Kidney epithelial cell (primary cell): ENCODE data around the gene TBX1. TPM values are rescaled to one million over a fixed set of nuclear protein-coding genes. Genes with fewer than 3 reads are reported as not detected.

Experiments used
- DNase-seq: peaks from one replicate; pipeline ENCODE4 v3.0.0-alpha.2; 2010; ENCODE audit warnings: low read depth
- H3K27me3 ChIP-seq: 2 replicates; pipeline ENCODE4 v1.6.0; 2011; ENCODE audit warnings: low read length; ENCODE audit not compliant: control insufficient read depth, insufficient read depth
- H3K36me3 ChIP-seq: 2 replicates; pipeline ENCODE4 v1.5.1; 2011; ENCODE audit warnings: low read length; ENCODE audit not compliant: control insufficient read depth, insufficient read depth
- H3K4me3 ChIP-seq: 2 replicates; pipeline ENCODE4 v1.5.1; 2011; ENCODE audit warnings: low read depth, mild to moderate bottlenecking, control low read depth, low read length
- CTCF ChIP-seq: IDR thresholded peaks from 2 replicates; pipeline ENCODE4 v1.5.1; 2011; ENCODE audit warnings: mild to moderate bottlenecking, moderate library complexity, low read length, control low read depth, inconsistent platforms; ENCODE audit not compliant: insufficient read depth, poor library complexity, severe bottlenecking
- total RNA-seq: library from RNA; depleted of rRNA; stranded (reverse); fragments of >200 nt; gene quantifications from 2 replicates; pipeline ENCODE4 v1.2.3, GENCODE V29; 2015

Gene TBX1
- total RNA-seq, 1 donor from 2014 or later: not detected

- DNase-seq: no peak
- peaks cover 69% of the 10 kb centered on the region for H3K27me3 ChIP-seq
- H3K36me3 ChIP-seq: no peaks in the 10 kb centered on the region
- no peak overlapping the region for H3K4me3 ChIP-seq
- no peak for TF ChIP-seq CTCF
These were observed 24.7 kb upstream of the TBX1 start for GRCh38 chr22:19735665-19736510.

DNA sequence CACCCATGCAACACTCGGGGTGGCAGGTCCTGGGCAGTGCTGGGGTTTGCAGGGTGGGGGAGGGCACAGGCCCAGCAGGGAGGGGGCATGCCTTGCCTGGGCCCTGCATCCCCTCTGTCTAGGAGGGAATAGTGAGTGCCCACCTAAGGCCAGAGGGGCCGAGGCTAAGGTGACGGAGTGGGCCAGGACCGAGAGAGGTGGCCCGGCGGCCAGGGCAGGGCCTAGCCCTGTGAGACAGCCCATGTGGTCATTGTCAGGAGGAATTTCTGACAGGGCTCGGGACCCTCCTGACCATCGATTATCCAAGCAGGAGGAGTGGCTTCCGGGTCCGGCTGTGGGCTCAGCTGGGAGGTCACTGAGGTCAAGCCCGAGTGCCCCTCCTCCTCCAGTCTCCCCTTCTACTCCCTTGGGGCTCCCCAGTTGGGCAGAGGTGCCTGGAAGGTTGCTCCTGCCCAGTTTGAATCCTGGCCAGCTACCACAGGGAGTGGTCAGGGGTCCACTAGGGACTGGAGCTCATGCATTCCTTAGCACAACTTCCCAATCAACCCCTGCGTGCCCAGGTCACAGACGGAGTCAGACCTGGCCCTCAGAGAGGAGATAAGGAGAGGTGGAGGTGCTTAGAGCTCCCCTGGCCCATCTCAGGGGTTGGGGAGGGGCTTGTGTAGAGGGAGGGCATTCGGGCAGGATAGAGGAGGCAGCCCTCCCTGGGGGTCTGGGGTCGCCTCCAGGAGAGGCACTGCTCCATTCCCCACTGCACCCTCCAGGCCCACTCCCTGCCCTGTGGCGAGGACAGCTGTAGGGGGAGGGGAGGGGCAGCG is 22.5 kb upstream of the TBX1 start:
- DNase-seq: no peak
- H3K4me3 ChIP-seq: no peak overlapping the region
- TF ChIP-seq CTCF: no peak
- peaks cover 59% of the 10 kb centered on the region for H3K27me3 ChIP-seq
- no peaks in the 10 kb centered on the region for H3K36me3 ChIP-seq

DNA sequence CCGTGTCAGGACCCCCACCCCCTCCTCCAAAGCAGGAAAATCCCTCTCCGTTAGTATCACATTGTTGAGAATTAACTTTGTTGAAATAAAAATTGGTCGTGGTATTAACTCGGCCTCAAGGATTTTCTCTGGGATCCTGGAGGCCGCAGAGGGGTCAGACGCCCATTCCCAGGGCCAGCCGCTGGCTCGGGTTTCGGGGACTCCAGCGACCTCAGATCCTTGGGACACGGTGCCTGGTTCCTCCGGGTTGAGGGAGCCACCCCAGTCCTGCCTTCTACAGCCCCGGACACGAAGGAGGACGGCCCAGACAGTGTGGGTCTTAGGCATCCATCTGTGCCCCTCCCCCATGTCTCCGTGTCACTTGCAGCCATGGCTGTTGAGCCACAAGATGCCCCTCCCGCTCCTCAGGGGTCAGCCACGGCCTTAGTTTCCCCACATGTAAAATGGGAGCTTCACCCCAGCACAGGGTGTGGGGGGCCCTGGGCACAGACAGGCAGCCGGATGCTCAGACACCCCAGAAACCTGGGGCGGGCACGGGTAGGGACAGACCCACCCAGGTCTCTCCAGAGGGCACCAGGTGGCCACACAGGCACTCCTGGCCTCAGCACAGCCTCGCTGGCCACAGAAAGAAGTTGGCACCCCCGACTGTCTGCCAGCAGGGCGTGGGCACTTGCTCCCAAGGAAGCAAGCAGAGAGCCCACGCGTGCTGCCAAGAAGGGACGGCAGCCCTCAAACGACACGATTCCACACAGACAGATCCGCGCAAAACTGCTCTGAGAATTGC is 21.7 kb upstream of the TBX1 start:
- TF ChIP-seq CTCF: no peak
- peaks cover 58% of the 10 kb centered on the region for H3K27me3 ChIP-seq
- H3K4me3 ChIP-seq: no peak overlapping the region
- no peaks in the 10 kb centered on the region for H3K36me3 ChIP-seq
- no peak for DNase-seq

DNA sequence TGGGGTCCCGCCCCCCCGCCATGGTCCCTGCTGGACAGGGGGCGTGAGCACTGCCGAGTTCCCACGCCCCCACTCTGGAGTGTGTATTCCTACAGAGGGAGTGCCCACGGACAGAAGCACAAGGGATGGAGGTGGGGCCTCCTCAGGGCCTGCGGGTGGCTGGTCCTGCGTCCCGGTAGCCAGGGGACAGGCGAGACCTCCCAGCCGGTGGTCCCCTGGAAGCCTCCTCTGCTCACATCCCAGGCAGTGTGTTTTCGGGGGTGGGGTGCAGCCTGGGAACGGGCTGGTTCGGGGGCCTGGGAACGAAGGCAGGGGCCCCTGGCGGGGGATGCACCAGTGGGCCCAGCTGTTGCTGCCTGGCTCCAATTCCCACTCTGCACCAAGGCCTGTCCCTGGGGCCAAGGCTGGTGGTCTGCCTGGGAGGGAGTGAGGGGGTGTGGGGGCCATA is 21.1 kb upstream of the TBX1 start:
- DNase-seq: no peak
- H3K36me3 ChIP-seq: no peaks in the 10 kb centered on the region
- no peak overlapping the region for H3K4me3 ChIP-seq
- H3K27me3 ChIP-seq: peaks cover 54% of the 10 kb centered on the region
- no peak for TF ChIP-seq CTCF

- no peak for TF ChIP-seq CTCF
- peaks cover 50% of the 10 kb centered on the region for H3K27me3 ChIP-seq
- H3K4me3 ChIP-seq: no peak overlapping the region
- DNase-seq: no peak
- H3K36me3 ChIP-seq: no peaks in the 10 kb centered on the region
These were observed 20.6 kb upstream of the TBX1 start for GRCh38 chr22:19739911-19740449.
